T-helper 2 cell treated with Interferon-gamma antibody and Interleukin-4, amounts not matched to agents 5 μg/mL and 100 μg/mL, for 36 hours (primary cell): ENCODE results near the gene HSPB6.

Source experiments
- DNase-seq: peaks from one replicate; pipeline ENCODE4 v3.0.0; 2021; ENCODE audit warnings: low spot score
- H3K27ac Mint-ChIP-seq: one replicate; pipeline ENCODE4 v1.8.0; 2021; ENCODE audit warnings: mild to moderate bottlenecking, mixed read lengths
- H3K27me3 Mint-ChIP-seq: one replicate; pipeline ENCODE4 v1.8.0; 2021; ENCODE audit warnings: low read depth, mixed read lengths
- H3K36me3 Mint-ChIP-seq: one replicate; pipeline ENCODE4 v1.8.0; 2021; ENCODE audit warnings: low read depth, mixed read lengths
- H3K4me1 Mint-ChIP-seq: one replicate; pipeline ENCODE4 v1.8.0; 2021; ENCODE audit warnings: low read depth, mixed read lengths
- H3K4me3 Mint-ChIP-seq: one replicate; pipeline ENCODE4 v1.8.0; 2022; ENCODE audit warnings: mild to moderate bottlenecking, moderate library complexity, mixed read lengths
- H3K9me3 Mint-ChIP-seq: one replicate; pipeline ENCODE4 v1.8.0; 2021; ENCODE audit warnings: mixed read lengths

Gene HSPB6

DNA sequence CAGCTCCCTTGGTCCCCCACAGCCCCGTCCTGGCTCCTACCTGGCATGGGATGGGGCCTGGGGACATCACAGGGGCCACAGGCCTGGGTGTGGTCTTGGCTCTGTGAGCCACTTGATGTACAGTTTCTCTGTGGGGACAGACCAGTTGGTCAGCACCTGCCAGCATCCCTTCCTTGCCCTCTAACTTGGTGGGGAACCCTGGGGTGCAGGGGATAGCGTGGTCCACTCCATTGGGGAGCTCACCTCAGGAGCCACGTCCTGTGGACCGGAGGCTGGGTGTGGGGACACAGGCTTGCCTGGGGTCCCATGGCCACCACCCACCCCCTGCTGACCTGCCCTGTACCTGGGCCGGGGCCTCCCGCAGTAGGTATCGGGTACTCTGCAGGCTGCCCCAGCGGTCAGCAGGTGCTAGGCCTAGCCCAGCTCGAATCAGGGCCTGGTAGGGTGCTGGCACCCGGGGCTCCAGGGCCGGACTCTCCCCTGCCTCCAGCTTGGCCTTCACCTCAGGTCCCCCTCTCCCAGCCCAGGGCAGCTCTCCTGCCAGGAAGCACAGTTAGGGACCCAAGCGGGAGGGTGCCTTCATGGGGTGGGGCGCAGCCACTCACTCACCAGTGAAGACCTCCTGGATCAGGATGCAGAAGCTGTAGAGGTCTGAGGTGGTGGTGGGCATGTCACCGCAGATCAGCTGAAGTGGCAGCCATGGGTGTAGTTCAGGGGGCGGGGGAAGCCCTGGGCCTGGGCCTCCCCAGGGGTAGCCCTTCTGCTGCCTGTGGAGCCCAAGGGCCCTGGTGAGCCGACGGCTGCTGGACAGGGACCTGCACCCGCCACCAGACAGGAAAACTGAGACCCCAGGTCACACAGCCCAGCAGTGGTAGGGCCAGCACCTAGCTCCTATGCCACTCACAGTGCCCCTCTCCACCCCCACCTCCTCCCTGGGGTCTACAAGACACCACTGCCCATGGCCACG lies 33.4 kb upstream of the HSPB6 start:
- no peak for DNase-seq
- peaks cover under 1% of the 10 kb centered on the region for H3K27me3 Mint-ChIP-seq
- no peak overlapping the region for H3K4me3 Mint-ChIP-seq
- H3K9me3 Mint-ChIP-seq = no peaks in the 10 kb centered on the region
- H3K27ac Mint-ChIP-seq = no peak overlapping the region
- no peaks in the 10 kb centered on the region for H3K4me1 Mint-ChIP-seq
- no peaks in the 10 kb centered on the region for H3K36me3 Mint-ChIP-seq

DNA sequence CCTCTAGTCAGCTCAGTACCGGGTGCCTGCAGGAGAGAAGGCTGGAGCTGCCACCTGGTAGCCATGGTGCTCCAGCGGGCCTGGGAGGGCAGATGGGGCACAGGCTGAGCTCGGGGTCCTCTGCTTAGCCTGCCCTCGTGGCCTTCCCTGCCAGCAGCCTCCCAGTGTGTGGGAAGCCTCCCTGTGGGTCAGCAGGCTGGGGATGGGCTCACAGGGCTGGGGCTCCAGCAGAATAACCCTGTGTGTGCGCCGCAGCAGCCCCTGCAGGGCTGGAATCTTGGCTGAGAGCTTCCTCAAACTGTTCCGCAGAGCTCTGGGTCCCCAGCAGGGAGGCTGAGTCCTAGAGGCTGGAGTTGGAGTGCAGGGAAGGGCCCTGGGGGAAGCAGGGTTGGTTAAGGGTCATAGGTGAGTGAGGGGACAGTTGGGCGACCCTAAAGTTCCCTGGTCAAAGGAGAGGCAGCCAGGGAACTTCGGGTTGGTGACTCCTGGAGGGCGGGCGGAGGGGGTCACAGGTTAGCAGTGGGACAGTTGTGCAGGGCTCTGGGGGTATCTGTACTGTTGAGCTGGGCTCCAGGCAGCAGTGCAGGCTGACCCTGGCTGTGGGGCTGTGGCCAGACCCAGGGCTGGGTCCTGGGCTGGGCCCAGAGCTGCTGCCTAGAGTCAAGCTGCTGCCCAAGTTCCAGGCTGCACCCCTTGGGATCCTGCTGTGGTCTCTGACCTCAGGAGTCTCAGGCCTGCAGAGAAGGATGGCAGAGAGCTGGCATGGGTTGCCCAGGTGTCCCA lies 32.6 kb upstream of the HSPB6 start:
- Mint-ChIP-seq H3K27ac (peak overlapping the region; percentile 31), H3K9me3 (no peaks in the 10 kb centered on the region), H3K27me3 (no peaks in the 10 kb centered on the region), H3K4me3 (no peak overlapping the region), H3K36me3 (no peaks in the 10 kb centered on the region), H3K4me1 (no peaks in the 10 kb centered on the region)
- no peak for DNase-seq

- H3K27me3 Mint-ChIP-seq = no peaks in the 10 kb centered on the region
- H3K9me3 Mint-ChIP-seq = no peaks in the 10 kb centered on the region
- H3K36me3 Mint-ChIP-seq = peaks cover 2% of the 10 kb centered on the region
- H3K4me3 Mint-ChIP-seq = no peak overlapping the region
- H3K27ac Mint-ChIP-seq = no peak overlapping the region
- no peak for DNase-seq
- H3K4me1 Mint-ChIP-seq = no peaks in the 10 kb centered on the region
These were observed 31.6 kb upstream of the HSPB6 start for GRCh38 chr19:35788205-35788960.

GRCh38 chr19:35787227-35787799 lies 30.5 kb upstream of the HSPB6 start:
- Mint-ChIP-seq H3K4me1 (peaks cover 1% of the 10 kb centered on the region), H3K9me3 (no peaks in the 10 kb centered on the region), H3K27me3 (no peaks in the 10 kb centered on the region), H3K36me3 (peaks cover 8% of the 10 kb centered on the region), H3K4me3 (no peak overlapping the region), H3K27ac (no peak overlapping the region)
- no peak for DNase-seq

GRCh38 chr19:35786299-35787160 lies 29.7 kb upstream of the HSPB6 start:
- Mint-ChIP-seq H3K4me1 (peaks cover 1% of the 10 kb centered on the region), H3K4me3 (no peak overlapping the region), H3K27me3 (no peaks in the 10 kb centered on the region), H3K27ac (no peak overlapping the region), H3K36me3 (peaks cover 8% of the 10 kb centered on the region), H3K9me3 (no peaks in the 10 kb centered on the region)
- DNase-seq = no peak

DNA sequence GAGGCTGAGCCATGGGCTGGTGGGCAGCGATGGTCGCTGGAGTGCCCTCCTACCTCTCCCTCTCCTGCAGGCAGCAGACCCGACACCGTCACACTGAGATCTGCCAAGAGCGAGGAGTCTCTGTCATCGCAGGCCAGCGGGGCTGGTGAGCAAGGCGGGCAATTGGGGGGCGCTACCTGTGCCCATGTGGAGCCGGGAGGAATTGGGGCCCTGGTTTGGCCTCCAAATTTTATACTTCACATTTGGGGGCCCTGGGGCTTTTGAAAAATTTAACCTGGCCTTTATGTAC lies 28.5 kb upstream of the HSPB6 start:
- DNase-seq = no peak
- H3K36me3 Mint-ChIP-seq = peaks cover 10% of the 10 kb centered on the region
- no peaks in the 10 kb centered on the region for H3K9me3 Mint-ChIP-seq
- H3K27me3 Mint-ChIP-seq = no peaks in the 10 kb centered on the region
- H3K27ac Mint-ChIP-seq = no peak overlapping the region
- H3K4me1 Mint-ChIP-seq = peaks cover 1% of the 10 kb centered on the region
- H3K4me3 Mint-ChIP-seq = no peak overlapping the region

DNA sequence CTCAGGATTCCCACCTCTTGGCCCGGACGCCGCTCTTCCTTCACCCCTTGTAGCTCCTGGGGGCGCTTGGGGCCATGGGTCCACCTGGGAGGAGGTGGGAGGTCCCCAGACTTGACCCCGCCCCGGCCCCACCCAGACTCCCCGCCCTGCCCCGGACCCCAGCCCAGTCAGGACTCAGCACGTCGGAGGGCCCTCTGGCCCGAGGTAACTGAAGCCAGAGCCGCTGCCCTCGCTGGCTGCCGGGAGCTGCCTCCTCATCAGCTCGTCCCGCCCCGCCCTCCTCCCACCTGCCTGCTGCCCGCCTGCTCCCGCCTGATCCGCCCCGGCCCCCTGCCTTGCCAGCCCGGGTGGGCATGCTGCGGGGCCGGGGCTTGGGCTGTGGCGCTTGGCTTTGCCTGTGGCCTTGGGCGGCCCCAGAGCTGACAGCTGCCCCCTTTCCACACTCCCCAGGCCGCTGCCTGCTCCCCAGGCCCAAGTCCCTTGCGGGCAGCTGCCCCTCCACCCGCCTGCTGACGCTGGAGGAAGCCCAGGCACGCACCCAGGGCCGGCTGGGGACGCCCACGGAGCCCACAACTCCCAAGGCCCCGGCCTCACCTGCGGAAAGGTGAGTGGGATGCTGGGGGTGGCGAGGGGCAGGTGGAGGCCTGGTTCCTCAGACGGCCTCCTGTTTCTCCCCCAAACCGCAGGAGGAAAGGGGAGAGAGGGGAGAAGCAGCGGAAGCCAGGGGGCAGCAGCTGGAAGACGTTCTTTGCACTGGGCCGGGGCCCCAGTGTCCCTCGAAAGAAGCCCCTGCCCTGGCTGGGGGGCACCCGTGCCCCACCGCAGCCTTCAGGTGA lies 27.9 kb upstream of the HSPB6 start:
- Mint-ChIP-seq H3K27me3 (no peaks in the 10 kb centered on the region), H3K9me3 (no peaks in the 10 kb centered on the region), H3K27ac (no peak overlapping the region), H3K4me1 (peaks cover 1% of the 10 kb centered on the region), H3K4me3 (no peak overlapping the region), H3K36me3 (peaks cover 10% of the 10 kb centered on the region)
- no peak for DNase-seq

DNA sequence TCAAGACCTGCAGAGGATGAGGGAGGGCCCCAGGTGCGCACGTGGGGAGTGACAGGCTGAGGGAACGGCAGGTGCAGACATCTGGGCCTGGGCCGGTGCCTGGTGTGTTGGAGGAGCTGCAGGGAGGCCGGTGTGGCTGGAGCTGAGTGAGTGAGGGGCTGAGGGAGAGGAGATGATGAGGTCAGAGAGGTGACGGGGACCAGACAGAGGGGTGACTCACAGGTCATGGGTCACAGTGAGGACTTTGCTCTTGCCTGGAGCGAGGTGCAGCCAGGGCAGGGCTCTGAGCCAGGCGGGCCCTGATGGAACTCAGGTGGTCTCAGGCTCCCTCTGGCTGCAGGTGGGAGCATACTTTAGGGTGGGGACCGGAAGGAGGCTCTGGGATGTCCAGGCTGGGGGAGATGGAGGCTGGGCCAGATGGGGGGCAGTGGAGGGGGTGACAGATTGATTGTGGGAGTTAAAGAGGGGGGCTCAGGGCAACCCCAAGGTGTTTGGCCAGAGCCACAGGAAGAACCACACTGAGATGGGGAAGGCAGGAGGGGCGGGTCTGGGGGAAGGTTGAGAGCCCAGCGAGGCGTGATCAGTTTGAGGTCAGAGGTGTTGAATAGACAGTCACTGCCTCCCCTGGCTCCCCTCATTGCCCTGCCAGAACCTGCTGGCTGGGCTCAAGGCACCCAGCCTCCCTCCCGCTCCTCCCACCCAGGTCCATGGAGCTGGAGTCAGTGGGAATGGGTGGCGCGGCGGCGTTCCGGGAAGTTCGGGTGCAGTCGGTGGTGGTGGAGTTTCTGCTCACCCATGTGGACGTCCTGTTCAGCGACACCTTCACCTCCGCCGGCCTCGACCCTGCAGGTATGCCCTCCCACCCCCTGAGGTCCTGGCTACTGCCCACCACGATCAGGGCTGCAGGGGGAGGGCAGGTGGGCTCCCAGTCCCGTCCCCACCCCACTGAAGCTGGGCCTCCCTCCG lies 26.9 kb upstream of the HSPB6 start:
- Mint-ChIP-seq H3K27ac (no peak overlapping the region), H3K36me3 (peaks cover 16% of the 10 kb centered on the region), H3K27me3 (no peaks in the 10 kb centered on the region), H3K4me1 (peaks cover 1% of the 10 kb centered on the region), H3K4me3 (no peak overlapping the region), H3K9me3 (no peaks in the 10 kb centered on the region)
- no peak for DNase-seq

GRCh38 chr19:35782589-35782988 lies 25.8 kb upstream of the HSPB6 start:
- no peaks in the 10 kb centered on the region for H3K9me3 Mint-ChIP-seq
- peaks cover 1% of the 10 kb centered on the region for H3K4me1 Mint-ChIP-seq
- no peak for DNase-seq
- H3K36me3 Mint-ChIP-seq = peaks cover 20% of the 10 kb centered on the region
- H3K4me3 Mint-ChIP-seq = no peak overlapping the region
- H3K27ac Mint-ChIP-seq = no peak overlapping the region
- no peaks in the 10 kb centered on the region for H3K27me3 Mint-ChIP-seq

GRCh38 chr19:35781650-35782049 lies 24.8 kb upstream of the HSPB6 start:
- H3K9me3 Mint-ChIP-seq = no peaks in the 10 kb centered on the region
- no peaks in the 10 kb centered on the region for H3K27me3 Mint-ChIP-seq
- peaks cover 5% of the 10 kb centered on the region for H3K4me1 Mint-ChIP-seq
- H3K36me3 Mint-ChIP-seq = peaks cover 24% of the 10 kb centered on the region
- no peak overlapping the region for H3K4me3 Mint-ChIP-seq
- no peak for DNase-seq
- no peak overlapping the region for H3K27ac Mint-ChIP-seq

- peaks cover 24% of the 10 kb centered on the region for H3K36me3 Mint-ChIP-seq
- no peaks in the 10 kb centered on the region for H3K27me3 Mint-ChIP-seq
- H3K9me3 Mint-ChIP-seq = no peaks in the 10 kb centered on the region
- peaks cover 12% of the 10 kb centered on the region for H3K4me1 Mint-ChIP-seq
- DNase-seq = no peak
- H3K27ac Mint-ChIP-seq = no peak overlapping the region
- H3K4me3 Mint-ChIP-seq = no peak overlapping the region
These were observed 23.9 kb upstream of the HSPB6 start for GRCh38 chr19:35780717-35781116.
